ENCODE measurements around the gene FOXC1. TPM values are rescaled to one million over a fixed set of nuclear protein-coding genes. Genes with fewer than 3 reads are reported as not detected.

Gene FOXC1
- total RNA-seq, 1 donor from 2014 or later, result 9.8 TPM

- H3K4me1 ChIP-seq, result peaks cover 9% of the 10 kb centered on the region
- H3K36me3 ChIP-seq, result no peaks in the 10 kb centered on the region
- no peaks in the 10 kb centered on the region for H3K9me3 ChIP-seq
- intact Hi-C loops (cut with DNase I), result loop anchor here (5.0 kb wide), 2 partner anchors 753 to 1038 kb away; no protein-coding TSS in a partner anchor
- TF ChIP-seq POLR2AphosphoS5 (IDR thresholded peaks at IDR 0.05; ENCODE audit: insufficient read depth in 1 of 2, low read depth in 1 of 2), result no peak
- TF ChIP-seq CTCF (IDR thresholded peaks at IDR 0.05), result no peak
- TF ChIP-seq POLR2A (IDR thresholded peaks at IDR 0.05), result no peak
- H3K27me3 ChIP-seq, result no peaks in the 10 kb centered on the region
- no peak for DNase-seq (ENCODE audit: extremely low spot score in 2 of 2)
- H3K27ac ChIP-seq, result no peak overlapping the region
- no peak overlapping the region for H3K4me3 ChIP-seq
These were observed 10.2 kb upstream of the FOXC1 start for GRCh38 chr6:1599469-1599868.

- H3K4me1 ChIP-seq, result peaks cover 17% of the 10 kb centered on the region
- TF ChIP-seq POLR2A (IDR thresholded peaks at IDR 0.05) (no peak), CTCF (IDR thresholded peaks at IDR 0.05) (no peak), POLR2AphosphoS5 (IDR thresholded peaks at IDR 0.05; ENCODE audit: insufficient read depth in 1 of 2, low read depth in 1 of 2) (no peak)
- no peak overlapping the region for H3K4me3 ChIP-seq
- no peaks in the 10 kb centered on the region for H3K9me3 ChIP-seq
- no peak for DNase-seq (ENCODE audit: extremely low spot score in 2 of 2)
- intact Hi-C loops (cut with DNase I), result loop anchor here (5.0 to 10.0 kb wide), 4 partner anchors 507 to 855 kb away; no protein-coding TSS in a partner anchor
- no peak overlapping the region for H3K27ac ChIP-seq
- no peaks in the 10 kb centered on the region for H3K27me3 ChIP-seq
- no peaks in the 10 kb centered on the region for H3K36me3 ChIP-seq
These were observed 9.5 kb upstream of the FOXC1 start for GRCh38 chr6:1600063-1600763.

- Histone ChIP-seq H3K27ac (no peak overlapping the region), H3K4me1 (peaks cover 21% of the 10 kb centered on the region), H3K4me3 (no peak overlapping the region), H3K27me3 (peaks cover 2% of the 10 kb centered on the region), H3K36me3 (no peaks in the 10 kb centered on the region), H3K9me3 (no peaks in the 10 kb centered on the region)
- intact Hi-C loops (cut with DNase I), result loop anchor here (5.0 to 10.0 kb wide), 4 partner anchors 507 to 854 kb away; no protein-coding TSS in a partner anchor
- DNase-seq (ENCODE audit: extremely low spot score in 2 of 2), result no peak
- TF ChIP-seq POLR2A (IDR thresholded peaks at IDR 0.05) (no peak), CTCF (IDR thresholded peaks at IDR 0.05) (no peak), POLR2AphosphoS5 (IDR thresholded peaks at IDR 0.05; ENCODE audit: insufficient read depth in 1 of 2, low read depth in 1 of 2) (no peak)
These were observed 9.0 kb upstream of the FOXC1 start for GRCh38 chr6:1600764-1601157.

GRCh38 chr6:1601158-1602048 lies 8.3 kb upstream of the FOXC1 start:
- TF ChIP-seq CTCF (IDR thresholded peaks at IDR 0.05) (no peak), POLR2AphosphoS5 (IDR thresholded peaks at IDR 0.05; ENCODE audit: insufficient read depth in 1 of 2, low read depth in 1 of 2) (no peak), POLR2A (IDR thresholded peaks at IDR 0.05) (no peak)
- H3K4me1 ChIP-seq, result peaks cover 21% of the 10 kb centered on the region
- no peak overlapping the region for H3K27ac ChIP-seq
- DNase-seq (ENCODE audit: extremely low spot score in 2 of 2), result no peak
- no peak overlapping the region for H3K4me3 ChIP-seq
- peaks cover 8% of the 10 kb centered on the region for H3K27me3 ChIP-seq
- H3K36me3 ChIP-seq, result no peaks in the 10 kb centered on the region
- no peaks in the 10 kb centered on the region for H3K9me3 ChIP-seq
- intact Hi-C loops (cut with DNase I), result loop anchor here (5.0 to 10.0 kb wide), 4 partner anchors 506 to 853 kb away; no protein-coding TSS in a partner anchor

All from vagina (tissue), 2 donors.